Activated CD8-positive, alpha-beta memory T cell treated with anti-CD3 and anti-CD28 coated beads, Interleukin-2, amount 50 U/mL, for 1 hour (primary cell): ENCODE results near the gene CYP46A1.

Experiments
- DNase-seq: peaks from one replicate; pipeline ENCODE4 v3.0.0-alpha.2; 2020; ENCODE audit errors: extremely low read depth

CYP46A1 gene

DNA sequence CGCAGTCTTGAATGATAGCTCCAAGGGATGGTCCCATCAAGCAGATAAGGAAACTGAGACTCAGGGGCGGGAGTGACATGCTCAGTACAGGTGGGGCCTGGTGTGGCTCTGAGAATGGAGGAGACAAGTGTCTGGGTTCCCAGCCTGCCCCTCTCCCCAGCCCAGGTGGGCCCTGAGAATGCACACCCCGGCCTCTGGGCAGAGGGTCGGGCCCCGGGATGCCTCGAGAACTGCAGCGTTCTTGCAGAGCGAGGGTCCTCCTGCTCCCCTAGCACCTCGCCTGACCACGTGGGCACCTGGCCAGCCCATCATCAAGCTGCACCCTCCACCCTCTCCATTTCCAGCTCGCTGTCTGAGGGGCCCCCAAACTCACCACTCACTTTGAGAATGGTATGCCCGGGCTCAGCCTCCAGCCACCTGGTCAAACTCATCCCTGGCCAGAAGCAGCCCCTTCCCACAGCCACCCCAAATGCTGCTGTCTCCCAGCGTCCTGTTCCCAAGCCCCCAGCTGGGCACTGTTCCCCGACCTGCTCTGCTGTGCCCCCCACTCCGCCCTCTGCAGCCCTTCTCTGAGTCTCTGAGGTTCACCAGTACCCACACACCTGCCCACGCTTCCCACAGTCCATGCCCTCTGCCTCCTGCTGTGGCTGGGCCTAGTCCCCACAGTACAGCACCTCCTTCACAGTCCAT lies 44.3 kb downstream of the CYP46A1 start:
- DNase-seq: no peak

DNA sequence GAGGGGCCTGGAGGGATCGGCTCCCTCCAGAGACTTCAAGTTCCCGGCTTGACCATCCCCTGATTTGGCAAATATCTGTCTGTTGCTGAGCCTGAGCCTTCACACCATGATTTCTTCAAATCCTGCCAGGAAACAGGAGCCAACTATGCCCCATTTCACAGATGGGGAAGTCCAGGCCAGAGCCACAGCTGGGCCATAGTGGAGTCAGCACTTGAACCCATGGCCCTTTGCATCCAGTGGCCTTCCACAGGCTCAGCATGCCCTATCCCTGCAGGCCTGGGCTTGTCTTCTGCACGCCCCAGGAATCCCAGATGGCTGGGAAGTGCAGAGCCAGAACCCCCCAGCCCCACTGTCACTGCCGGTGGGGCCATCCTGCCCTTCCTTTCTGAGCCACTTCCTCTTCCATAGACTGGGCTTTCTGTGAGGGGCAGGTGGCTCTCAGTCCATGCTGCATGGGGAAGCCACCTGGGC lies 44.9 kb downstream of the CYP46A1 start:
- DNase-seq: no peak

DNA sequence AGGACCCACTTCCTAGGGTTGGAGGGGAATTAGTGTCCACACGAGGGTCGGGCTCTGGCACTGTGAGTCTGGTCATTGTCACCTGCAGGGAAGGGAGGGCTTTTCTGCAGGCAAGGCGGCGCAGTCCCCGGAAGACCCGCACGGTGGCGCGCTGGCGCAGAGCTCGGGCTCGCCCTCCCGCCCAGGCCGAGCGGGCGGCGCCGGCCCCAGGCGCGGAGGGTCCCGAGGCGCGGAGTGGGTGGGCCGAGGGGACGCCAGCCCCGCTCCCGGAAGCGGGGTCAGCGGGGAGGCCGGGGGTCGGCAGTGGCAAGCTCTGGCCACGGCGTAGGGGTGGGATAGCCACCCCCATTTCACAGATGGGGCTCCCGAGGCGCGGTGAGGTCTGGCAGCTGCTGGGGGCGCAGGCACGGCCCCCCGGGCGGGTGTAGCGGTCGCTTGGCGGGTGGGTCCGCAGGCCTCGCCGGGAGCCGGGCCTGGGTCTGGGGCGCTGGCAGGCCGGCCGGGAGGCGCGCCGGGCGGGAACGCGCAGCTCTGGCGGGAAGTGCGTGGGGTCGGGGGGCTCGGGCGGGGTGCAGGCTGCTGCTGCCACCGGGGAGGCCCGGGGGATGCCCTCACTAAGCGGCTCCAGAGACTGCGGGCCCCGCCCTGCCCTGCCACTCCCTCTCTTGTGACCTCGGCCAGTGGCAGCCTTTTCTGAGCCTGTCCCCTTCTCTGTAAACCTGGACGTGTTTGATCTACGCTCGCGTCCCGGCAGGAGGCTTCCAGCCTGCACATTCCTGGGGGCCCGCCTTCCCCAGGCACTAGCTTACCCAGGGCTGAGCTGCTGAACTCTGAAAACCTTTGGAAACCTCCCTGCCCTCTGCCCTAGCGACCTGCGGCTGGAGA lies 46.1 kb downstream of the CYP46A1 start:
- DNase-seq: no peak

DNA sequence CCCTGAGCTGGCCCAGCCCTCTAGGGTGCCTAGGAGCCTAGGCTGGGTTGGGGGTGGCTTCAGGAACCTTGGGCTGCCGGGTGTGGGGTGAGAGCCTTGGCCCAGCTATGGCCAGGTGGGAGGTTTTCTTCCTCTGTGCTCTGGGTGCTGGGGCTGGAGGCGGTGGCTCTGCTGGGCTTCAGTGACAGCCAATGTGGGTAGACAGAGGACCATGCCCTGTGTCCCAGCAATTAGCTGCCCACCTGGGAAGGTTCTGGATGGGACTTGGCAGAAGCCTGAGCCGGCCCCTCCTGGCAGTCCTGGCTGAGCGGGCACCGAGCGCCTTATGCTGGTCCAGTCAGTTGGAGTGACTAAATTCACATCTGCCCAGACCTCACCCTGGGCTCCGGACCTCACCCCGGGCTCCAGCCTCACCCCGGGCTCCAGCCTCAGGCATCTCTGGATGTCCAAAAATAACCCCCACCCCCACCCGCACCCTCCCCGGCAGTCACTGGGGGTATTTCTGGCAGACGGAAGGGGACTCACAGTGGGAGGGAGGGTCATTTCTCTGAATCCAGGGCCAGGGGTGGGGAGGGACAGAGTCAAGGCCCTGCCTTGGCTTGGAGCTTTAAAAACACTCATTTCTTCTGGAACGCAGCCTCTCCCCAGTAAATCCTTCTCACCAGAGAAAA lies 46.9 kb downstream of the CYP46A1 start:
- DNase-seq: no peak

DNA sequence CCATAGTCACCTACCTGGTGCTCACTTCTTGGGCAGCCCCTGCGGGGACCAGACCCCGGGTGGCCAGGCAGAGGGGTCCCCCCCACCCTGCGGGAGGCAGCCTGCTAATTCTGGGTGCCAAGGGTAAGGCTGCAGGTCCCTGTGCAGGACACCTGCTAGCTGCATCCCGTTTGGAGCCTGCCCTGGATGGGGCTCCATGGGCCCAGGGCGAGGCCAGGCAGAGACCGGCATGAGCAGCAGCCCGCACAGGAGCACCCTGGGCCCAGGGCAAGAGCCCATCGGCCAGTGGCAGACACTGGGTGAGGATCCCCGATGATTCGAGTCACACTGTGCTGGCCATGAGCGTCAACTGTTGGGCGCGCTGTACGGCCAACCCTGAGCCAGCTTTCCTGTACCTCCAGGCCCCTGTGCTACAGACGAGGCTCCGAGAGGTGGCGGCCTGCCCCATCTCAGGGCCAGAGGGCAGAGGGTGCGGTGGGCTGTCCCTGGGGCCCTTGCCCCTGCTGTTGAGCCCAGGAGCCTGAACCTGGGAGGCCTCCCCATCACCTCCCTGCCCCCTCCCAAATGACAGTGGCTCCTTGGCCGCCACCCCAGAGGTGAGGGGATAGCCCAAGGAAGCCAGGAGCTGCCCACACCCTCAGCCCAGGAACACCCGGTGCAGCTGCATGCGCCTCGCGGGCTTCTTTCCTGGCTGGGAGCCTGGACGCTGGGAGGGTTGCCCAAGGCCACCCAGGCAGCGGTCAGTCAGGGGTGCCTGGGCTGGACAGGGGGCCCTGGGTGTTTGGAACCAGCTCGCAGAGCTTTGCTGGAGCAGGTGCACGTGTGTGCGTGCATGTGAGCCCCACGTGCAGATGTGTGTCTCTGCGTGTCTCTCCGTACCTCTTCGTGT lies 47.7 kb downstream of the CYP46A1 start:
- DNase-seq: no peak

DNA sequence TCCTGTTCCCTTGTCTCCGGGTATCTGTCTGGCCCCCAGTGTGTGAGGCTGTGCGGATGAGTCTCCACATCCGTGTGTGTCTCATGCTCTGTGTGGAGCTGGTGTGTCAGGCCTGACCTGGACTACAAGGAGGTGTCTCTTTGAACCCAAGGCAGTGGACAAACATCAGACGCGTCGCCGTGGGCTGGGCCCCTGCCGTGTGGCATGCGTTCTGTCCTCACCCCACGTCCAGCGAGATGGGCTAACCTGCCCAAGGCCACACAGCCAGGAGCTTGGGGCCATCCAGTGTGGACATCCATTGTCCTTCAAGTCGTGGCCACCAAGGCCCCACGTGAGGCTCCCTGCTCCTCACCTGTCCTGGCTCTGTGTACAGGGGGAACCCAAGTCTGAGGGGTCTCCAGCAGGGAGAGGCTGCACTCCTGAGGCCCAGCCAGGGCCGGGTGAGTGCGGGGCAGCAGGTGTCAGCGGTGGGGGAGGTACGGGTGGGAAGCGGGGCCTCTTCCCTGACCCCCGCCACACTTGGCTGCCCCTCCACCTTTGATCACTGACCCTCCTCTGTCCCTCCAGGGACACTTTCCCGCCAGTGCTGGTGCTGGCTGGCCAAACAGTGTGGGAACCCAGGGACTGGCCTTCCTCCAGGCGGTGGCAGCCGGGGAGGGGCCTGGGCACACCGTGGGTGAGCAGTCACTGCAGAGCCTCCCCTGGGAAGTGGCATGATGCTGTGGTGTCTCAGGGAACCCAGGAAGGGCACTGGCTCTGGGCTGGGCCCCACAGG lies 48.5 kb downstream of the CYP46A1 start:
- no peak for DNase-seq

DNA sequence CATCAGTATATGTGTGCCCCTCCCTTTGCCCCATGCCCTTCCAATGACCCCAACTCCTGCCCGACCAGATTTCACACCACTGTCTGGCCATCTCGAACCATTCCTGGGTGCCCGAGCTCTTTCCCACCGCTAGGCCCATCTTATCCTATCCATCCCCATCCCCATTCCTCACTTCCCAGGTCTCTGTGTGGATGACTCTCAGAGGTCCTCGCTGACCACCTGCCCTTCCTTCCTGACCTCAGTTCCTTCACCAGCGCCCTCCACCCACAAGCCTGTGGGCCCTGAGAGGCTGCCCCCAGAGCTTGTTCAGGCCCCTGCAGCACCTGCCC lies 49.1 kb downstream of the CYP46A1 start:
- no peak for DNase-seq

DNA sequence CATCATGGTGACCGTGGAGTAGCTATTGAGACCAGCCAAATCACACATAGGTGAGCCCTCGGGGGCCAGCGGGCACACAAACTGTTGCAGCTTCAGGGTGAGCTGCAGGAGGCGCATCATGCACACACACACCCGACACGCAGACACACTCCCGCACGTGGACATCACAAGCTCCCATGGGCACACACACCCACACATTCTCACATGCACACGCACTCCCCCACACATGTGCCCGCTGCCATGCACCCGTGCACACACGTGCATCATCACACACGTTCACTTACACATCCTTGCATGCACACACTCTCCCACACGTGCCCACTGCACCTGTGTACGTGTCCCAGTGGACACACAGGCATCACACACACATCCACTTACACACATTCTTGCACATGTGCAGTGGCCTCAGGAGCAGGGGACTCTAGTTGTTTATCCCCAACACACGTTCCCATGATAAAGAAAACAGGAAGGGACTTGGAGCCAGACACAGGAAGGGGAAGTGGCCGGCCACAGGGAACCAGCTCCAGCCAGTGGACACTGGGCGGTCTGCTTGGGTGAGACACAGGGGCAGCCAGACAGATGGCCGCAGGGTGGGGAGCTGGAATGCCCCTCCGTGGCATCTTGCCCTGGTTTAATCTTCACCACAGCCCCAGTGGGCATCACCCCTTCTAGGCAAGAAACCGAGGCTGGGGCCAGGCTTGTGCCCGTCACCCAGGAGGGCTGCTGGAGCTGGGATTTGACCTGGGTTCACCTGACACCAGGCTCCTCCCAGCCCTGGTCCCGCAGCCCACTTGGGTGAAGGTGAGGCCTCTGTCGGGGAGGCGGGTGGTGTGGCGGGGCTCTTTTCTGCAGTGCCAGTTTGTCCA lies 49.7 kb downstream of the CYP46A1 start:
- no peak for DNase-seq

DNA sequence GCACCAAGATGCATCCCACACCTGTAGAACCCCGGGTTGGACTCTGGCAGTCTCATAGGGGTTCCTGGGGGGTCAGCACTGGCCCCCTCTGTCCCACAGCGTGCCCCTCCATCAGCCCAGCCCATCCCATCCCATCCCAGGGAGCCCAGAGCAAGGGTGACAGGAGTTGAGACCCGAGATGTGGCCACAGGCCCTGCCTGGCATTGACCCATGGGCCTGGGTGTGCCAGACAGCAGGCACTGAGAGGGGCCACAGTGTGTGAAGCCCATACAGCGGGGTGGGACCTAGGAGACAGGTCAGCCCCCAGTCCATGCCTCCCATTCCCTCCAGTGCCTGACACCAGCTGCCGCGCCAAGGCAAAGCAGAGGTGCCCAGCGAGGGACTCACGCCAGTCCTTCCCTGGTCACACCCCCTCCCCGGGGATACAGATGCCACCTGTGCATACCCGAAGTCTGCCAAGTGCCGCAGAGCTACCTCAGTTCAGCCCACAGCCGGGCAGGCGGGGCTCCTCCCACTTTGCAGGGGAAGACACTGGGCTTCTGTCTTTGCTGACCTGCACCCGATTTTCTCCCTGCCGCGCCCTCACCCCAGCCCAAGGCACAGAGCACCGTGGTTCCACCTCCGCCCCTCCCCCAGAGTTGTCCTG lies 50.4 kb downstream of the CYP46A1 start:
- DNase-seq: no peak

DNA sequence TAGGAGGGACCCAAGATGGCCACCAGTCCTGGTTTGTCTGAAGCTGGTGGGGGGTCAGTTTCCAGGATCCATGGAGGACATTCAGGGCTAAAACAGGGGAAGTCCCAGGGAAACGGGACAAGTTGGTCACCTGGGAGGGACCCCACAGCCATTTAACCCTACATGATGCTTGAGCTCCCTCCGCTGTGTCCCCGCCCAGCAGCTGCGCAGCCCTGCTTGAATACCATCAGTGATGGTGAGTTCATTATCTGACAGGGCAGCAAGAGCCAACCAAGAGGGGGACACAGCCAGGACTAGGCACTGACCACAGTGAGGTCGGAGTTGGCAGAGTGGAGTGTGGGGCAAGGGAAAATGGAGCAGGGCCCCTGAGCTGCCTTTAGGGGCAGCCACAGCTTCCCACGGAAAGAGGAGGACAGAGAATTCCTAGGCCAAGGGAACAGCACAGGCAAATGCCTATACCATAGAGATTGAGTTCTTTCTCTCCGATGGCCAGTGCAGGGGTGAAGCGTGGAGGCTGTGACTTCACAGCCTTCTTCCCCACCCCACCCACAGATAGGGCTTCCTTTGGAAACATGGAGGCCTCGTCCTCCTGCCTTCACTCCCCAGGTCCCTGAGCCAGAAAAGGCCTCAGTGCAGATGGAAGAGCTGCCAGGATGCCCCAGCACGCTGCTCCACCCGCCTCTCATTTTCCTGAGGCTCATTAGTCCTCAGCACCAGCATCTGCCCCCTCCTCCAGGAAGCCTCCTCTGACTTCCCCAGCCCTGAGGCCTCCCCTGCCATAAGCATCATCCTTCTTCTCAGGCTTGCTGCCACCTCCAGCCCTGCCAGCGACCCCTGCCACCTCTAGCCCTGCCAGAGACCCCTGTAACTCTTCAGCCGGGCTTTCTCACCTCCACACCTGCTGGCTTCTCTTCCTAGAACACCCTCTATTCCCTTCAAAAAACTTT lies 51.4 kb downstream of the CYP46A1 start:
- no peak for DNase-seq

DNA sequence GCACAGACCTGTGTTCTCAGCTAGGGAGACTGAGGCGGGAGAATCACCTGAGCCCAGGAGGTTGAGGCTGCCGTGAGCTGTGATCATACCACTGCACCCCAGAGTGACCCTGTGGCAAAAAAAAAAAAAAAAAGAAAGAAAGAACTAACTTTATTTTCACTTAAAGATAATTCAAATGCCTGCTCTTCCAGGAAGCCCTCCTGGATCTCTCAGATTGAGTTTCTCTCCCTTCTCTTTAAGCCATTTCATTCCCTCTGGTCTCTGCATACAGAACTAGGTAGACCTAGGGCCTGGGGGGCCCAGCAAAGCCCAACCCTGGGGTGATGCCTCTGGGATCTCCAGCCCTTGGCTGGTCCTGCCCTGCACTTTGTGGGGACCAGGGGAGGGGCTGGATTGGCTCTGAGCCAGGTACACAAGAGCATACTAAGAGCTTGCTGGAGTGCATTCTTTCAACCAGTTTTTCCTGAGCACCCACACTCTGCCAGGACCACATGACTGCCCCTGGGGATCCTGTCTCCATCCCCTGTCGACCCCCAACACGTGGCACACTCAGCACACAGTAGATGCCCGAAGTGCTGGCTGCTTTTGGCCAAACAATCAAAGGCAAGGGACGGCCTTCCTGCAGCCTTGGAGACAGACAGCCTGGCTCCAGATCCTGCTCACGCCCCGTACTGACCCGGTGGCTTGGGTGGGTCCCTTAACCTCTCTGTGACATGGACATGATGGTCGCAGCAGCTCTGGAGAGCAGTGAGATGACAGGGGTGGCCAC lies 52.7 kb downstream of the CYP46A1 start:
- DNase-seq: no peak

DNA sequence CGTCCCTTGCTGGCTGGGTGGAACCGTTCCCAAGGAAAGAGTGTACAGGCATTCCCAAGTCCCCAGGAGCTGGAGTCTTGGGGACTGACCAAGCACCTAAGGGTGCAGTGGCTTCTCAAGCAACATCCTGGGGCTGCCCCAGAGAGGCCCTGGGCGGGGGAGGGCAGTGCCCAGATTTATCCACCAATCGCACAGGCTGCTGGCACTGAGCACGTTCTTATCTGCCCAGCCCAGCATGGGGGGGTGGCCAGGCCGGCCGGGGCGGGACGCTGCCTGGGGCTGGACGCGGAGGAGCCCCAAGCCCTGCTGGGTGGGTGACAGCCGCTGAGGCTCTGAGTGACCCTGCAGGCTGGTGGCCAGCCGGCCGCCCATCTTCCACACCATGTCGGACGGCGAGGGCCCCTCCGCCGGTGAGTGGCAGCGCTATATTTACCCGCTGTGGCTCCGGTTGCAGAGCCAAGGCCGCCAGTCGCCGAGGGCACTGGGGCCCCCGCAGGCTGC lies 53.4 kb downstream of the CYP46A1 start:
- no peak for DNase-seq

DNA sequence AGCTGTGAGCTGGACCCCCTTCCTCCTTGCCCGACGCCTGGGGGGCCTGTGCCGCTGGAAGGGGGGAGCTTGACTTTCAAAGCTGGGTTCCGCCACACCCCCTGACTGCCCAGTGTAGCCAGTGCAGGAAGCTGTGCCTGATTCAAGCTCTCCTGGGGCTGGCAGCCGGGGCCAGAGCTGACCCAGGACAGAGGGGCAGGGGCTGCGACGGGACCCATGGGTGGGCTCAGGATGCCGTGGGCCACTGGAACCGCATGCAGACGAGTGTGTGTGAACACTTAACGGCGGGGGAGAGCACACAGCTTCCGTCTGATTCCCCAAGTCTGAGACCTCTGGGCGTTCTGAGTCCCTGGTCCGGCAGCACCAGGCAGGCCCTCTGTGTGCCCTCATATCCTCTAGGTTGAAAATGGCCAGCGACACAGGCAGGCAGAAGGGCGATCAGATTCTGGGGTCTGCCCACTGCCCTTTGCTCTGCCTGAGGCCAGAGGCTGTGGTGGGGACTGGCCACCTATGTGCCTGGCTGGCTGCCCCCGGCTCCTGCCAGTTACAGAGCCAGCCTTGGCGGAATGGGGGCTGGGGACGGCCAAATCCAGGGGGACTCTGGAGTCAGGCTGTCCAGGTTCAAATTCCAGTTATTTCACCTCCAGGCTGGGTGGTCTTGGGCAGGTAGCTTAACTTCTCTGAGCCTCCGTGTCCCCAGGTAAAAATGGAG lies 54.0 kb downstream of the CYP46A1 start:
- no peak for DNase-seq

DNA sequence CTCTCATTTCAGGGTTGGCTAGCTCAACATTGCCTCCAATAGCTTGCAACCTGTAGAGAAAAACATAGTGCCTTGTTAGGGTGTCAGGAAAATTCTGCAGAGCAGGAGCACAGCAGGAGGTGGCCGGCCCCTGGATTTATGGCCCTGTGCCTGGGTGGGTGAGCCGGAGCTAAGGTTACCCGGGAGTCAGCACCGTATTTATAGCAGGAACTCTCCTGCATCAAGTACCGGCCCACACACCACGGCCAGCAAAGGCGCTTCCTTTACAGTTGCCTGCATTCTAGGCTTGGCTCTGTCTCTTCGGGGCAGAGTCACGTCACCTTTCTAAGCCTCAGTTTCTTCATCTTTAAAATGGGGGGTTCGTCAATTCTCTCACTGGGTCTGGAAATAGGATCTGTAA lies 56.3 kb downstream of the CYP46A1 start:
- no peak for DNase-seq

DNA sequence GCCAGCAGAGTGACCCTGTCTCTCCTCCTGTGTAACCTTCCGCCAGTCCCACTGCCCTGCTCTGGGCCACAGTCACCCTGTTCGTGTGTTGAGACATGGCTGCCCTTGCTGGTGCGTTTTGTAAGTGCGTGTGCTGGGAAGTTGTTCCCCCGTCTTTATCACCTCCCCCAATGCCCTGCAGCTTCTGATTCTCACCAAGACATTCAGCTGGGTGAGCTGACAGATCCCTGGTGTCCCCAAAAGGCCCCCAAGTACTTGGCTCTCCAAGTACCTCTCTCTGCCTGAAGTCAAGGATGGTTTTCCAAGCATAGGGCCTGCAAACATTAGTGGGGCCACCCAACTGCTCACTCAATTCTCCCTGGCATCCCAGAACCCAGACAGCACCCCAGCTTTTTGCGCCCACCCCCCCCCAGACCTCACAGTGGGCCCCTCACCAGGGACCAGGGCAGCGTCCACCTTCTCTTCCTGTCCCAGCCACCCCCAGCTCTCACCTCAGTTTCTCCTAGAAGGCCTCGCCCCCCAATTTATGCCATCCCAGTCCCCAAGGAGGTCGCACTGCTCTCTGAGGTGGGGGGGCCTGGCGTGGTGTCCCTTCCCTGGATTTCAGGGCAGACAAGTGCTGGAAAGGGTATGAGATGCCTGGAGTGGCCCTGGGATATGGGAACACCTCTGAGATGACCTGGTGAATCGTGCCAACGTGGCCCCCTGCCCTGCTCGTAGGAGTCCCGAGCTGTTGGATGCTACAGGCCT lies 57.3 kb downstream of the CYP46A1 start:
- DNase-seq: no peak

DNA sequence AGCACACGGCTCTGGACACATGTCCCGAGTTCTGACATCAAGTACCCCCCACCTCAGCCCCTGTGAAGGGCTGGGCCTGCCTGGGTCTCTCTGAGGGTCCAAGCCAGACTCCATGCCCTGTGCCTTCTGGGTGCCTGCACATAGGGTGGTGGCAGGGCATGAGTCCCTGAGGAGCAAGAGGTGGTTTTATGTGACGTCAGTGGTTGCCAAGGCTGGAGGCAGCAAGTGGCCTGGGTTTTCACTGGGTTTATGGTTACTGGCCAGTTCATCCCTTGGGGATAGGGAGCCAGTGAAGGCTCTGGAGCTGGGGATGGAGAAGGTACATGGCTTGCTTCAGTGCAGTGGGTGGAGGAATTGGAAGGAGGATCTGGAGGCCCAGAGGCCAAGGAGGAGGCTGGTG lies 58.0 kb downstream of the CYP46A1 start:
- DNase-seq: no peak
